Pons (tissue), 1 donor: ENCODE measurements around the gene CSNK1G2.

ENCODE experiments used
- DNase-seq: peaks from one replicate; pipeline ENCODE4 v3.0.0-alpha.2; 2016; ENCODE audit warnings: low spot score

The CSNK1G2 gene

DNA sequence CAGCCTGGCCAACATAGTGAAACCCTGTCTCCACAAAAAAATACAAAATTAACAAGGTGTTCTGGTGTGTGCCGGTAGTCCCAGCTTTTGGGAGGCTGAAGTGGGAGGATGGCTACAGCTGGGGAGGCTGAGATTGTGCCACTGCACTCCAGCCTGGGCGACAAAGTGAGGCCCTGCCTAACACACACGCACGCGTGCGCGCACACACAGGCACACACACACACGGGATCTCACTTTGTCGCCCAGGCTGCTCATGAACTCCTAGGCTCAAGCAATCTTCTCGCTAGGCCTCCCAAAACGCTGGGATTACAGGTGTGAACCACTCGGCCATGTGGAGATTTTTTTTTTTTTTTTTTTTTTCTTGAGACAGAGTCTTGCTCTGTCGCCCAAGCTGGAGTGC, 77.8 kb downstream of the CSNK1G2 start:
- DNase-seq: no peak

DNA sequence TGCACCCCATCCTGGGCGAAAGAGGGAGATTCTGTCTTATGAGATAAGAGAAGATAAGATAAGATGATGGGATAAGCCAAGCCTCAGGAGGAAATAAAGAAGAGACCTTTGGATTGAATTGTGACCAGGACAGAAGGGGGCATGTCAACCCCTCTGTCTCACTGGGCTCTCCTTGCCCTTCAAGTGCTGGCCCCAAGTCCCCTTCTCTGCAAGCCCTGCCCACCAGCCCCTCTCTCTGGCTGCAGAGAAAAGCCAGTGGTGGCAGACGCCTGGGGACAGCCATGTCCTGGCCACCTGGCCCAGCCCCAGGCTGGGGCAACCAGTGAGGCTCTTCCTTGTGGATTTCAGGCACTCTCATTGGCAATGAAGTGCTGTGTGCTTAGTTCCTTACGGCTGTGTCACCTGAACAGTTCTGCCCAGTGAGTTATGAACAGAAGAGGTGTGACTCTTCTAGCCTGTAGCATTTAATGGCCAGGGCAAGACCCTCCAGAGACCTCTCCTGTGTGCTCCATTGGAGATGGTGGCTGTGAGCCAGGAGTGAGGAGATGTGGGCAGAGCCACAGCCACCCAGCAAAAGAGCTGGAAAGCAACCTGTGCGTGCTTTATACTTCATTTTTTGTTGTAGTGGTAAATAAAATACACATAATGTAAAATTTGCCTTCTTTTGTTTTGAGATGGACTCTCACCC, 80.6 kb downstream of the CSNK1G2 start:
- no peak for DNase-seq

DNA sequence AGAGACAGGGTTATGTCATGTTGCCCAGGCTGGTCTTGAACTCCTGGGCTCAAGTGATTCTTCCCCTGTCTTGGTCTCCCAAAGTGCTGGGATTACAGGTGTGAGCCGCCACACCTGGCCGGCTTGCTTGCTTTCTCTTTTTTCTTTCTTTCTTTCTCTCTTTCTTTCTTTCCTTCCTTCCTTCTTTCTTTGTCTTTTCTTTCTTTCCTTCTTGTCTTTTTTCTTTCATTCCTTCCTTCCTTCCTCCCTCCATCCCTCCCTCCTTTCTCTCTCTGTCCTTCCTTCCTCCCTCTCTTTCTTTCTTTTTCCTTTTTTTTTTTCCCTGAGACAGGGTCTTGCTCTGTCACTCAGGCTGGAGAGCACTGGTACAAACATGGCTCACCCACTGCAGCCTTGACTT, 81.3 kb downstream of the CSNK1G2 start:
- DNase-seq: no peak

DNA sequence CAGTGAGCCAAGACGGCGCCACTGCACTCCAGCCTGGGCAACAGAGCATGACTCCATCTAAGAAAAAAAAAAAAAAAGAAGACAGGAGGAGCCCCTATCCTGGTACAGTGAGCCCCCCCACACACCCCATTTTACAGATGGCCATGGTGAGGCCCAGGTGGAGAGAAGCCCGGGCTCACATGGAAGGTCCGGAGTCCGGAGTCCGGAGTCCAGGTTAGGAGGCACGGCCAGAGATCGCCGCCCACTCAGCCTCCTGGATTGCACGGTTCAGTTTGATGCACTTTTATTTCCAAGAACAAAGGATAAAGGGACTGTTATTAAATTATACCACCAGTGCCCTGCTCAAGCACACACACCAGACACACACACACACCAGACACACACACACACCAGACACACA, 85.8 kb downstream of the CSNK1G2 start:
- no peak for DNase-seq

DNA sequence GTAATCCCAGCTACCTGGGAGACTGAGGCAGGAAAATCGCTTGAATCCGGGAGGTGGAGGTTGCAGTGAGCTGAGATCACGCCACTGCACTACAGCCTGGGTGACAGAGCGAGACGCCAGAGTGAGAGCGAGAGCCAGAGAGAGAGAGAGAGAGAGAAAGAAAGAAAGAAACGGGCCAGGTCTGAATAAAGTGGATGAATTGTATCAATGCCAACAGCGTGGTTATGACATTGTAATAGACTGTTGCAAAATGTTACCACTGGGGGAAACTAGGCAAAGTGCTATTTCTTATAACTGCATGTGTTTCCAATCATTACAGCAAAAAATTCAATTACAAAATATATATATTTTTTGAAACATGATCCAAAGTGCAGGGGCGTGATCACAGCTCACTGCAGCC, 86.4 kb downstream of the CSNK1G2 start:
- no peak for DNase-seq
